Progenitor cell of endocrine pancreas (in vitro differentiated cells): ENCODE data around the gene ZDHHC1. TPM values are rescaled to one million over a fixed set of nuclear protein-coding genes. Genes with fewer than 3 reads are reported as not detected.

Experiments
- DNase-seq: peaks from one replicate; pipeline ENCODE4 v3.0.0; 2021; ENCODE audit warnings: low spot score; ENCODE audit not compliant: unreplicated experiment
- H3K27ac Mint-ChIP-seq: 2 replicates; pipeline ENCODE4 v1.8.0; 2021; ENCODE audit warnings: mild to moderate bottlenecking, moderate library complexity, mixed read lengths
- H3K27me3 Mint-ChIP-seq: 2 replicates; pipeline ENCODE4 v1.8.0; 2021; ENCODE audit warnings: mixed read lengths
- H3K36me3 Mint-ChIP-seq: 2 replicates; pipeline ENCODE4 v1.8.0; 2022; ENCODE audit warnings: mixed read lengths; ENCODE audit not compliant: insufficient read depth
- H3K4me1 Mint-ChIP-seq: 2 replicates; pipeline ENCODE4 v1.8.0; 2021; ENCODE audit warnings: low read depth, mixed read lengths
- H3K4me3 Mint-ChIP-seq: 2 replicates; pipeline ENCODE4 v1.8.0; 2021; ENCODE audit warnings: low read depth, mild to moderate bottlenecking, moderate library complexity, mixed read lengths
- H3K9me3 Mint-ChIP-seq: 2 replicates; pipeline ENCODE4 v1.8.0; 2021; ENCODE audit warnings: low read depth, mixed read lengths
- CTCF ChIP-seq: fragments of 200-600 bp; sonication (generic); IDR thresholded peaks from one replicate; pipeline ENCODE4 v1.5.0; 2021; ENCODE audit warnings: antibody characterized with exemption, mild to moderate bottlenecking; ENCODE audit not compliant: unreplicated experiment
- total RNA-seq: library from RNA; stranded (reverse); gene quantifications from 2 replicates; pipeline ENCODE4 v1.2.1, GENCODE V29; 2021

ZDHHC1 gene
- total RNA-seq, 1 donor from 2014 or later = 16.5 TPM

- H3K4me1 Mint-ChIP-seq = peaks cover 15% of the 10 kb centered on the region
- no peak overlapping the region for H3K4me3 Mint-ChIP-seq
- H3K36me3 Mint-ChIP-seq = no peaks in the 10 kb centered on the region
- H3K27me3 Mint-ChIP-seq = peaks cover 55% of the 10 kb centered on the region
- TF ChIP-seq CTCF = no peak
- no peak overlapping the region for H3K27ac Mint-ChIP-seq
- DNase-seq = no peak
- no peaks in the 10 kb centered on the region for H3K9me3 Mint-ChIP-seq
These were observed 9.3 kb upstream of the ZDHHC1 start for GRCh38 chr16:67425580-67425979.

DNA sequence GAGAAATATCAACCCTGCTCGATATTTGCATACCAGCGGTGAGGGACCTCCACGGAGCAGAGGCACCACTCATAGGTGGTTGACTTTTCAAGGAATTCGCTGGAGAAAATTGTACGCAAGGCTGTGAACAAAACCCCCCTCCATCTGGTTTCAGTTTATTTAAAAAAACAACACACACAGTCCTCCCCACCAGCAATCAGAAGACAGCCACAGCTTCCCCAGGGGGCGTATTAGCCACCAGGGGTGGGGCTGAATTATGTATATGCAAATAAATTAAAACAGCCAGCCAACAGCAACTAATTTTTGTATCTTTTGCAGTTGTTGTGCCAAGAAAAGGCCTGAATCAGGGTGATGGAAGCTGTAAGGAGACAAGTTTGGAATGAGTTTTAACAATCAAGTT, 8.8 kb upstream of the ZDHHC1 start:
- DNase-seq = no peak
- peaks cover 12% of the 10 kb centered on the region for H3K4me1 Mint-ChIP-seq
- TF ChIP-seq CTCF = no peak
- H3K4me3 Mint-ChIP-seq = no peak overlapping the region
- peaks cover 52% of the 10 kb centered on the region for H3K27me3 Mint-ChIP-seq
- no peaks in the 10 kb centered on the region for H3K9me3 Mint-ChIP-seq
- H3K36me3 Mint-ChIP-seq = no peaks in the 10 kb centered on the region
- H3K27ac Mint-ChIP-seq = no peak overlapping the region

DNA sequence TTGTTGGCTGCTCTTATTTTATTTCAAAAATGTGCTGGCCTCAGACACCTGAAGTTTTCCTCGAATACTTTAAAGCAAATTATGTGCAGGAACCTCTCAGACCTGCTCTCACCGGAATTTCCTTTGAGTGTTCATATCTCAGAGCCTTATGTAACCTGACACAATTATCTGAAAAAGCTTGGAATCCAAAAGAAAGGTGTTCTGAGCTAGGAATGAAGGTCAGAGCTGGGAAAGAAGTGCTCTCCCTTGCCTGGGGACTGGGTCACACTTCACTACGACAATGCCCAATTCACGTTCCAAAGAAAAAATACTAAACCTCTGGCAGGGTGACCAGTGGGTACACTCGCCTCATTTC, 8.0 kb upstream of the ZDHHC1 start:
- peaks cover 51% of the 10 kb centered on the region for H3K27me3 Mint-ChIP-seq
- H3K4me3 Mint-ChIP-seq = no peak overlapping the region
- H3K4me1 Mint-ChIP-seq = peaks cover 12% of the 10 kb centered on the region
- H3K27ac Mint-ChIP-seq = no peak overlapping the region
- TF ChIP-seq CTCF = no peak
- no peaks in the 10 kb centered on the region for H3K9me3 Mint-ChIP-seq
- no peak for DNase-seq
- no peaks in the 10 kb centered on the region for H3K36me3 Mint-ChIP-seq

GRCh38 chr16:67423611-67424260, 7.5 kb upstream of the ZDHHC1 start:
- DNase-seq = no peak
- Mint-ChIP-seq H3K9me3 (no peaks in the 10 kb centered on the region), H3K27me3 (peaks cover 47% of the 10 kb centered on the region), H3K4me3 (no peak overlapping the region), H3K36me3 (no peaks in the 10 kb centered on the region), H3K4me1 (peaks cover 12% of the 10 kb centered on the region), H3K27ac (no peak overlapping the region)
- no peak for TF ChIP-seq CTCF

- no peak for TF ChIP-seq CTCF
- peaks cover 12% of the 10 kb centered on the region for H3K4me1 Mint-ChIP-seq
- no peak overlapping the region for H3K4me3 Mint-ChIP-seq
- no peak overlapping the region for H3K27ac Mint-ChIP-seq
- no peaks in the 10 kb centered on the region for H3K9me3 Mint-ChIP-seq
- H3K27me3 Mint-ChIP-seq = peaks cover 44% of the 10 kb centered on the region
- no peak for DNase-seq
- no peaks in the 10 kb centered on the region for H3K36me3 Mint-ChIP-seq
These were observed 6.7 kb upstream of the ZDHHC1 start for GRCh38 chr16:67423015-67423414.
